T-helper 17 cell (primary cell): ENCODE data around the gene BCAS3. TPM values are rescaled to one million over a fixed set of nuclear protein-coding genes. Genes with fewer than 3 reads are reported as not detected.
"Not testable (repeated sequence)": the region's sequence is repeated elsewhere in the genome, so short reads cannot be mapped to it uniquely, and the experiment has no call there.

Experiments
- ATAC-seq: fragments of 150-1000 bp; cut with Tn5 transposase; 2 replicates; pipeline ENCODE4 v1.10.0; 2021; ENCODE audit warnings: mild to moderate bottlenecking, moderate library complexity
- DNase-seq, 3 donors: peaks; one replicate each; pipeline versions ENCODE4 v3.0.0 to v3.0.0-alpha.2; 2020 to 2021
- H3K9me3 ChIP-seq: one replicate; pipeline ENCODE4 v1.7.0; 2013; ENCODE audit warnings: low read length, mild to moderate bottlenecking; ENCODE audit not compliant: control insufficient read depth, poor library complexity, severe bottlenecking
- H3K27ac Mint-ChIP-seq: one replicate; pipeline ENCODE4 v1.8.0; 2022; ENCODE audit warnings: mild to moderate bottlenecking, moderate library complexity, mixed read lengths
- H3K27me3 Mint-ChIP-seq: one replicate; pipeline ENCODE4 v1.8.0; 2022; ENCODE audit warnings: mixed read lengths
- H3K36me3 Mint-ChIP-seq: one replicate; pipeline ENCODE4 v1.8.0; 2022; ENCODE audit warnings: low read depth, mixed read lengths
- H3K4me1 Mint-ChIP-seq: one replicate; pipeline ENCODE4 v1.8.0; 2022; ENCODE audit warnings: mild to moderate bottlenecking, mixed read lengths
- H3K4me3 Mint-ChIP-seq: one replicate; pipeline ENCODE4 v1.8.0; 2022; ENCODE audit warnings: mild to moderate bottlenecking, moderate library complexity, mixed read lengths
- total RNA-seq, 4 donors: library from RNA in 2 of 4; stranded (reverse) in 2 of 4; gene quantifications; one replicate each; pipeline ENCODE4 v1.2.3 and lab custom pipeline; 2022 to 2026

BCAS3 gene
- total RNA-seq, 2 donors from 2014 or later = 39.0 to 50.0 TPM

DNA sequence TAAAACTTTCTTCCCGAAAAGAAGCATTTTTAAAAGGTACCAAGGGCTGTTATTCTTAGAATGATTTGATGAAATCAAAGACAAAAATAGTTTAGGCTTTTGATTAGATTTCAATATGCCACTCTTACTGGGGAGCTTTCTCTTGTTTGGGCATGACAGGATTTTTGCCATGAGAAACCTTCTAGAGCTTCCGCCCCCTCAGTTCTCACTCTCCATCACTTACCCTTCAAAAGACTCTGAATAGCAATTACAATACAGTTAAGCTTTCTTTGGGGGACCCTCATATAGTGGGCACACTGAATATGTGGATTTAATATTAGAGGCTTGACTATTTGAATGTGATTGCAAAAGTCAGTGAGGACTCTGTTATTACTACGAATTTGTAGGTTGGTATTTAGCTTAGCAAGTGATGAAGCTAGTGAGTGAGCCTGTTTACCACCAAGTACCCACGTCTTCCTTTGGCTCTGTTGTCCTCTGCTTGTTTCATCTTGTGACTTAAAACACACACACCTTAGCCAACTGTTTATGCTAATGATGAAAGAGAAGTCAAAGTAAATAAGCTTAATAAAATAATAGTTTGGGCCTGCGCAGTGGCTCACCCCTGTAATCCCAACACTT is 563.3 kb downstream of the BCAS3 start:
- ATAC-seq (no peak), DNase-seq (no peak)
- no peak overlapping the region for H3K4me3 Mint-ChIP-seq
- H3K9me3 ChIP-seq = no peaks in the 10 kb centered on the region
- H3K27me3 Mint-ChIP-seq = no peaks in the 10 kb centered on the region
- no peak overlapping the region for H3K27ac Mint-ChIP-seq
- H3K4me1 Mint-ChIP-seq = no peaks in the 10 kb centered on the region
- peaks cover 2% of the 10 kb centered on the region for H3K36me3 Mint-ChIP-seq

DNA sequence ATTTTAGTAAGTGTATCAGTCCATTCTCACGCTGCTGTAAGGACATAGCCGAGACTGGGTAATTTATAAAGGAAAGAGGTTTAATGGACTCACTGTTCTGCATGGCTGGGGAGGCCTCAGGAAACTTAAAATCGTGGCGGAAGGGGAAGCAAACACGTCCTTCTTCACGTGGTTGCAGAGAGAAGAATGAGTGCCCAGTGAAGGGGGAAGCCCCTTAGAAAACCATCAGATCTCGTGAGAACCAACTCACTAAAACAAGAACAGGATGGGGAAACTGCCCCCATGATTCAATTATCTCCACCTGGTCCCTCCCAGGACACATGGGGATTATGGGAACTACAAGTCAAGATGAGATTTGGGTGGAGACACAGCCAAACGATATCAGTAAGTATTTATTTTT is 567.3 kb downstream of the BCAS3 start:
- not testable (repeated sequence) for H3K27ac Mint-ChIP-seq, H3K4me1 Mint-ChIP-seq, H3K36me3 Mint-ChIP-seq, ATAC-seq, DNase-seq, H3K4me3 Mint-ChIP-seq, H3K27me3 Mint-ChIP-seq, H3K9me3 ChIP-seq

DNA sequence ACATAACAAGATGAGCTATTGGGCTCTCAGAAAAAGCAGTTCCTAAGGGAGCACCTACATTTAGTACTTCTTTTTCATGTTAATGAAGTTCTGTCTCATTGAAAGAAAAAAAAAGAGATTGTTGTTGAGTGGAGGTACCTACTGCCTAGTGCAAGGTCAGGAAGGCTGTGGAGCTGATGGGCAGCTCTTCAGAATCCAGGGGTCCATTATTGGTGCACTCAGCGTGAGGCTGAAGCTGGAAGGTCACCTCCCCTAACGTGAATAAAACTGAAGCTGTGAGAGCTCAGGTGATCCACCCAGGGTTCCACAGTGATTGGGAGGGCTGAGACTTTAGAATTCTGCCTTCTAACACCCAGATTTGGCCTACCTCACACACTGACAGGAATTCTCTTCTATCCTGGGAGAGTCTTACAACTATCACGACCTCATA is 568.1 kb downstream of the BCAS3 start:
- ATAC-seq (no peak), DNase-seq (no peak)
- H3K27ac Mint-ChIP-seq = no peak overlapping the region
- H3K27me3 Mint-ChIP-seq = no peaks in the 10 kb centered on the region
- H3K4me1 Mint-ChIP-seq = no peaks in the 10 kb centered on the region
- H3K4me3 Mint-ChIP-seq = no peak overlapping the region
- no peaks in the 10 kb centered on the region for H3K9me3 ChIP-seq
- H3K36me3 Mint-ChIP-seq = peaks cover 2% of the 10 kb centered on the region

DNA sequence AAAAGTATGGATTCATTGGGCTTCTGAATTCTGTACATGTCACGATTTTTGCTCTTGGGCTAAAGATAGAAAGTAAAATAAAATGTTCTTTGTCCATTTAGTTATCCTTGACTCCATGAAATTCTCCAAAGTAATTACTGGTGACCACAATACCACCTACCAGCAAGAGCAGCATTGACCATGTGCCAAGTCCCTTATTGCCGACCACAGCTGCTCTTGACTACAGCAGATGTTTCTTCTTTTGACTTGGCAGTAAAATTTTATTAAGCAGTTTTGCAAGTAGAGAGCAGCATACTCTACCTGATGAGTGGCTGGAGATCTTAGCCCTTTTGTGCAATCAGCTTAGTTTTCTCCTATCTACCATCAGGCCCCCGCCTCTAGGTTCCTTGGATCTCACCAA is 569.8 kb downstream of the BCAS3 start:
- no peak for DNase-seq

DNA sequence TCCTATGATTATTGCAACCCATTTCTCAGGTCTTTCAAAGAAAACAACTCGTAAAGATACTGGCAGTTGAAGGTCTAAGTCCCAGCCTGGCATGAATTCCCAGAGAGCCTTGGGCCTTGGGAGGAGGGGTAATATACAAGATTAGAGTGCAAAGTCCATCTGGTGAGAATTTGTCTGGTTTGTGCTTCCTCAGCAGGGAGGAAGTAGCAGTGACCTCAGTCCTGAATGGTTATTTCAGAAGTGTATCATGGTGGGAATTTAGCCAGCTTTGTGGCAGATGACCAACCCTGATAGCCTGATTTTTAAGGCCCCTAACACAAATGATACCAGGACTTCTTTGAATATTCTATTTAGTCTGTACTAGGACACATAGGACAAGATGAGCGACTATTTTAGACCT is 570.7 kb downstream of the BCAS3 start:
- DNase-seq (no peak), ATAC-seq (no peak)
- Mint-ChIP-seq H3K27ac (no peak overlapping the region), H3K27me3 (no peaks in the 10 kb centered on the region), H3K36me3 (peaks cover 2% of the 10 kb centered on the region), H3K4me1 (peaks cover 2% of the 10 kb centered on the region), H3K4me3 (no peak overlapping the region)
- no peaks in the 10 kb centered on the region for H3K9me3 ChIP-seq

More for the DNA sequence above, 569.8 kb downstream of the BCAS3 start:
- H3K4me3 Mint-ChIP-seq = no peak overlapping the region
- H3K27ac Mint-ChIP-seq = no peak overlapping the region
- no peaks in the 10 kb centered on the region for H3K27me3 Mint-ChIP-seq
- peaks cover 2% of the 10 kb centered on the region for H3K36me3 Mint-ChIP-seq
- no peaks in the 10 kb centered on the region for H3K9me3 ChIP-seq
- H3K4me1 Mint-ChIP-seq = peaks cover 2% of the 10 kb centered on the region
- no peak for ATAC-seq

DNA sequence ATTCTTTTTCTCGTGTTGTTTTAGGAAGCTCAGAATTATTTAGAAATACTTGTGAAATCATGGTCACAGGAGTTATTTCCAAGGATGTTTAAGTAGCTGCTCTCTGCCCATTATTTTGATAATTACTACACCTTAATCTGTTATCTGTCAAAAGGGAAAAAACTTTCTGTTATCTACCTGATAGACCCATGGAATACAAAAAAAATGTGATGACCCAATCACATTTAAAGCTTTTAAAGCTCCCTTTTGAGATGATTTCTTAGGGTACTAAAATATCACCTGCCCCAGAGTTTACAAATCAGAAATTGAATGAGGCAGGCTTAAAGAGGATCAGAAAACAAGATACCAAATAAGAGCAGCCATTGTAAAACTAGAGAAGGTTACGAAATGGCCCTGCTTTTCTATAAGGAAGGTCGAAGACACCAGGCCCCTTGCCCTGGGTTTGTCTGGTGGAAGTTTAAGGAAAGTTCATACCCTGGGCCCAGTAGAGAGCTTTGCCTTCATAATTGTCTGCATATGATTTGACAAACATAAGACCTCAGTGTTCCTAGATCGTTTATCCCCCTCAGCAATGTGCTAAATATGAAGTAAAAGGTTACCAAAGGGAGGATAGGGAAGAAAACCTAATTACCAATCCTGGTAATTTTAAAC is 572.1 kb downstream of the BCAS3 start:
- H3K9me3 ChIP-seq = no peaks in the 10 kb centered on the region
- peaks cover 2% of the 10 kb centered on the region for H3K4me1 Mint-ChIP-seq
- DNase-seq (no peak), ATAC-seq (no peak)
- H3K27ac Mint-ChIP-seq = no peak overlapping the region
- H3K36me3 Mint-ChIP-seq = peaks cover 2% of the 10 kb centered on the region
- H3K4me3 Mint-ChIP-seq = no peak overlapping the region
- no peaks in the 10 kb centered on the region for H3K27me3 Mint-ChIP-seq

DNA sequence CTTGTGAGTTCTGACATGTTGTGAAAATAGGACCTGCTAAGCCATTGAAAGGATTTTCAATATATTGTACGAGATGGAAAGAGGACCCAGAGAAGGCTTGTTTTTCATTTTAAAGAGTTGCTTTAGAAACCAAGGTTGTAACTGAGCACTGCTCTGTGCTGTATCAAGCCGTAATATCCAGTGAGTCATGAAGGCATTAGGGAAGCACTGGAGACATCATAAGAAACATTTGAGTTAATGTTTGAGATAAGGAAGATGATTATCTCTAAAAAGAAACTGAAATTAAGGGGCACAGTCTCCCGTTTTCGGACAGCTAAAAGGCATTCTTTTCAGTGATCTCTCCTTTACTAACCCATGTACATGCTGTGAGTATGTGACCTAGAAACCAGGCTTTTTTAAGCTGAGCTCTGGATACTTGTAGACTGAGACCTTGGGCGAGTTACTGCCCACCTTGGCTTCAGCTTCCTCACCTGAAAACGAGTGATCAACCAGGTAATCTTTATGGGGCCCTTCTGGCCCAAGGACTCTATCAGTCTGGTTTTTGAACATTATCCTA is 572.8 kb downstream of the BCAS3 start:
- ATAC-seq (no peak), DNase-seq (no peak)
- no peak overlapping the region for H3K27ac Mint-ChIP-seq
- peaks cover 2% of the 10 kb centered on the region for H3K36me3 Mint-ChIP-seq
- no peak overlapping the region for H3K4me3 Mint-ChIP-seq
- no peaks in the 10 kb centered on the region for H3K9me3 ChIP-seq
- peaks cover 5% of the 10 kb centered on the region for H3K4me1 Mint-ChIP-seq
- H3K27me3 Mint-ChIP-seq = no peaks in the 10 kb centered on the region

DNA sequence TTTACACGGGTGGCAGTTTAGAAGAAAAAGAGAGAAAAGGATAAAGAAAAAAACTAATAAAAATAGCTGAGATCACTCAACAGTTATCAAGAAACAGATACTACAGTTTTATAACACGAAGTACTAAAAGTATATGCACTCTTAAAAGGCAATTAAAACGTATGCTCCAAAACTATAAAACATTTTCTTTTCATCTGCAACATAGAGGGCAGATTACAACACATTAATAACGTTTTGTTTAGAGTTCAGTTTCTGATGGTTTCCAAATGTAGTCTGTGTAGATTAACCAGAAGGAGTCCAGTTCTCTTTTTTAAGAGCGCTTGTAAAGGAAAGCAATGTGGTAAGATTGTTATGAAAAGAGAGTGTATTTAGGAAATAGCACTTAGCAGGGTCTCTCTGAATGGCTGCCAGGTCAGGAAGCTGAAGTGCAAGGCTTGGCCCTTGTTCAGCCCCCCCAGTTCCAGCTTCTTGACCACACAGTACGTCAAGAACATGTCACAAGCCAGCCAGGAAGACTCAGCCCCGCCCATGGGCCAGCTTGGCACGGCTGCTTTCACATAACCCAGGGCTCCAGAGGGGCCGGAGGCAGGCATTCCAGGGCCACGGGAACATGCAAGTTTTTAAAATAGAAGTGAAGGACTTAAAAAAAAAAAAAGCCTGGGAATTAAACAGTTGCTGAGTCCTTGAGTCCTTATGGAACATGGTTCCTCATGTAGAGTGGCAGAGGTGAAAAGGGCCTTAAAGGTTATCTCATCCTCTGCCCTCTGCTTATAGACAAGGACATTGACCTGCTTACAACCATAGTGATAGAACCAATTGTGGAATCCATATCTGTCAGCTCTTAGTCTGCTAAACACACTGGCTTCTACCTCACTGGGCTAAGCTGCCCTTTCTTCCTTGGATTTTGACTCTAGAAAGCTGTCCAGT is 574.6 kb downstream of the BCAS3 start:
- peaks cover 5% of the 10 kb centered on the region for H3K4me1 Mint-ChIP-seq
- no peaks in the 10 kb centered on the region for H3K27me3 Mint-ChIP-seq
- no peaks in the 10 kb centered on the region for H3K9me3 ChIP-seq
- no peak overlapping the region for H3K4me3 Mint-ChIP-seq
- ATAC-seq = peak; percentile 18
- DNase-seq = no peak
- H3K36me3 Mint-ChIP-seq = no peaks in the 10 kb centered on the region
- no peak overlapping the region for H3K27ac Mint-ChIP-seq

DNA sequence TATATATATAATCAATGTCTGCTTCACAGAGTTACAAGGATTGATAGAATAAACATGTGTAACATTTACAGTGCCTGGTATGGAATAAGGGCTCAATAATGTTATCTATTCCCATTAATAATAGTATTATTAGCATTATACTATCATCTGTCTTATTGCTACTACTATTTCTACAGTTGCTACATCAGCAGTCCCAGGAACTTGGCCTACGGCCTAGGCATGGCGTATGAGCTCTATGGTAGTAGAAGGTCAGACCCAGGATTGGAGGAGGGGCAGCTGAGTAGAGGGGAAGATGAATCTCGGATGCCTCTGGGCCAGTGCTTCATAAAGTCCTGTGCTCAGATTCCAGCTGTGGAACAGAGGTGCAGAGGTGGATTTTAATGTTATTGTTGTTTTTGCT is 575.7 kb downstream of the BCAS3 start:
- H3K4me1 Mint-ChIP-seq = peaks cover 5% of the 10 kb centered on the region
- no peak overlapping the region for H3K4me3 Mint-ChIP-seq
- H3K27ac Mint-ChIP-seq = no peak overlapping the region
- H3K27me3 Mint-ChIP-seq = no peaks in the 10 kb centered on the region
- DNase-seq (no peak), ATAC-seq (no peak)
- H3K9me3 ChIP-seq = no peaks in the 10 kb centered on the region
- H3K36me3 Mint-ChIP-seq = no peaks in the 10 kb centered on the region

DNA sequence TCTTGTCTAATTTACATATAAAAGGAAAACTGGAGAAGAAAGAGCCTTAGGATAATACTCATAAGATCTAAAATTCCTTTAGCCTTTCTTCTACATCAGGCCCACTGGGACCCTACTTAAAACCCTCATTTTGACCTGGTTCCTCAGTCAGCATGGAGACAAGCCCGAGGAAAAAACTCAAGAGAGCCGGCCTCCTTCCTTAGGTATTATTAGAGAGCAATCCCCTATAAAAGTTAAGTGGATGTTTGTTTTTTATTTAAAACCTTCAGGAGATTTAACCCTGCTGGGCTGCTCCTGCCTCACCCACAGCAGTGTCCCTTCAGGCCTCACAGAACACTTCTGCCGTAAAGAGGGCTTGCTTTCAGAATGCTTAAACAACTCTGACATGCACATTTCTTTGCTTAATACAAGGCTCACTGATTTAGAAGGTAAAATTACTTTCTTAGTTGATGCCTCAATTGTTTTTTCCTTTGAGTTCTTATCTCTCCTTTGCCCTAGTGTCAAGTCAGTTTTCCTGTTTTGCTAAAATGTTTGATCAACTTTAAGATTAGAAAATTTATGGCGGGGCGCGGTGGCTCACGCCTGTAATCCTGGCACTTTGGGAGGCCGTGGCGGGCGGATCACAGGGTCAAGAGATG is 576.4 kb downstream of the BCAS3 start:
- H3K4me3 Mint-ChIP-seq = no peak overlapping the region
- ATAC-seq (no peak), DNase-seq (no peak)
- H3K27ac Mint-ChIP-seq = no peak overlapping the region
- no peaks in the 10 kb centered on the region for H3K27me3 Mint-ChIP-seq
- H3K4me1 Mint-ChIP-seq = peaks cover 5% of the 10 kb centered on the region
- no peaks in the 10 kb centered on the region for H3K9me3 ChIP-seq
- H3K36me3 Mint-ChIP-seq = no peaks in the 10 kb centered on the region

DNA sequence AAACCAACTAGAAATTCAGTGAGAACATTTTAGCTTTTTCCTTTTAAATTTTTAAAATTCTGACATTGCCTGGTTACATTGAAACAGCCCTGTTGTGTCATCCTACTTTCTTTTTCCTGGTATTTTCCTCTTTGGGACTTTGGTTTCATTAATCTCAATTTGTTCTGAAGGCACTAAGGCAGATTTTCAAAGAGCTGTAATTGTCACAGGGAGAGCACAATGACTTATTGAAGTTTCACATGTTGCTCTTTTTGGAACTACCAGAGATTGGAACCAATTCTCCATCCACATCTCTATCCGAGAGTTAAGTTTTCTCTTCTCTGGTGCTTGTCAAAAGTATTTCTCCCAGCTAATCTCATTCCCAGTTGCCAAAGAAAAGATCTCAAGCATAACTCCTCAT is 577.3 kb downstream of the BCAS3 start:
- DNase-seq (no peak), ATAC-seq (no peak)
- peaks cover 5% of the 10 kb centered on the region for H3K4me1 Mint-ChIP-seq
- no peak overlapping the region for H3K27ac Mint-ChIP-seq
- H3K4me3 Mint-ChIP-seq = no peak overlapping the region
- H3K9me3 ChIP-seq = no peaks in the 10 kb centered on the region
- no peaks in the 10 kb centered on the region for H3K27me3 Mint-ChIP-seq
- no peaks in the 10 kb centered on the region for H3K36me3 Mint-ChIP-seq

DNA sequence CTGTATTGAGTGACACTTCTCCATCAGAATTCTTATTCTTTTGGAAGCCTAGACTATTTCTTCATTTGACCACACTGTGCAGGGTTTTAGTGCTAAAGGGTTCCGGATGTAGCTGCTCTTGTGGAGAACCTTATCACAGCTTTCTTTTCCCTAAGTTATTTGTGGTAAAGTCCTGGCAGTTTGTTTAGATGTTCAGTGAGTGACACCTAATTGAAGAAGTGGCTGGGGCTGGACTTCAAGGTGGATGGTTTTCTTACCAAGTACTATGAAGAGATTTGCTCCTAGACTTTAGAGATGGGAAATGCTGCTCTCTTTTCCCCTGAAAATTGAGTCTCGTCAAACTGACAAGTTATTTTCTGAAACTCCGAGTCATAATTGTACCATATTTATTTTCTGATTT is 578.0 kb downstream of the BCAS3 start:
- Mint-ChIP-seq H3K27ac (no peak overlapping the region), H3K4me3 (no peak overlapping the region), H3K36me3 (no peaks in the 10 kb centered on the region), H3K4me1 (peaks cover 5% of the 10 kb centered on the region), H3K27me3 (no peaks in the 10 kb centered on the region)
- ATAC-seq (no peak), DNase-seq (no peak)
- no peaks in the 10 kb centered on the region for H3K9me3 ChIP-seq

DNA sequence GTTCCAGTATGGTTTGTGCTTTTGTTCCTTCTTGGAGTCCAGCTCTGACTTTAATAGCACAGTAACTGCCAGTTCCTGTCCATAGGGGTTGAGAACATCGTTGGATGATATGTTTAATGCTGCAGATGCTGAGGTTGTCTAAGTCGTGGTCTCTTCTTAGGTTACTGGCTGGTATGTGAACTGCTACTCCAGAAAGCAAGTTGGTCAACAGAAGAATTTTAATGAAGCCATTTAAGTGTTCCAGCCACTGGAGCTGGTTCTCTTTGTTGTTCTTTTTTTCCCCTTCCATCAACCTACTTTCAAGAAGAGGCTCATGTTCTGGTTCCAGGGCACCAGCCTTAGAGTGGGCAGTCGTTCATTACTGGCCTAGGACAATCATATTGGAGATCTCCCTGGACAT is 581.7 kb downstream of the BCAS3 start:
- no peaks in the 10 kb centered on the region for H3K27me3 Mint-ChIP-seq
- H3K36me3 Mint-ChIP-seq = no peaks in the 10 kb centered on the region
- peaks cover 5% of the 10 kb centered on the region for H3K4me1 Mint-ChIP-seq
- DNase-seq (no peak), ATAC-seq (no peak)
- H3K27ac Mint-ChIP-seq = no peak overlapping the region
- H3K4me3 Mint-ChIP-seq = no peak overlapping the region
- no peaks in the 10 kb centered on the region for H3K9me3 ChIP-seq
